ENCODE data around the gene KRT14.

The KRT14 gene

DNA sequence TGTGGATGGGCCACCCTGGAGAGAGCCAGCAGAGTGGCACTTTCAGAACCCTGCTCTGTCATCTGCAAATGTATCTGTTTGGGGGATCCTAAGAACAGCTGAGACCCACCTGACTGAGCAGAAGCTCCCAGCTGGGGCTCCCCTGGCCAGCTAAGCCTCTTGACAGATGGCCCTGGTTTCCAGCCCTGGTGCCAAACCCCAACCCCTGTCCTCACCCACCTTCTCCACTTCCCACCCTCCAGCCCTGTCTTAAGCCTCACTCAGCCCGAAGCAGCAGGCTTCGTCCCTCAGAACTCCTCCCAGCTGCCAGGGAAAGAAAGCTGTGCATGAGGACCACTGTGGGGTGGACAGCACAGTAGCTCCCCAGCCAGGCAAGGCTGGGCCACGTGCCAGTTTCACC lies 11.4 kb downstream of the KRT14 start:
- DNase-seq (ENCODE audit: low read depth), result no peak
- H3K4me3 ChIP-seq (replicated peaks; ENCODE audit: low read depth, low read length), result no peak overlapping the region
- TF ChIP-seq, protein P1, sequence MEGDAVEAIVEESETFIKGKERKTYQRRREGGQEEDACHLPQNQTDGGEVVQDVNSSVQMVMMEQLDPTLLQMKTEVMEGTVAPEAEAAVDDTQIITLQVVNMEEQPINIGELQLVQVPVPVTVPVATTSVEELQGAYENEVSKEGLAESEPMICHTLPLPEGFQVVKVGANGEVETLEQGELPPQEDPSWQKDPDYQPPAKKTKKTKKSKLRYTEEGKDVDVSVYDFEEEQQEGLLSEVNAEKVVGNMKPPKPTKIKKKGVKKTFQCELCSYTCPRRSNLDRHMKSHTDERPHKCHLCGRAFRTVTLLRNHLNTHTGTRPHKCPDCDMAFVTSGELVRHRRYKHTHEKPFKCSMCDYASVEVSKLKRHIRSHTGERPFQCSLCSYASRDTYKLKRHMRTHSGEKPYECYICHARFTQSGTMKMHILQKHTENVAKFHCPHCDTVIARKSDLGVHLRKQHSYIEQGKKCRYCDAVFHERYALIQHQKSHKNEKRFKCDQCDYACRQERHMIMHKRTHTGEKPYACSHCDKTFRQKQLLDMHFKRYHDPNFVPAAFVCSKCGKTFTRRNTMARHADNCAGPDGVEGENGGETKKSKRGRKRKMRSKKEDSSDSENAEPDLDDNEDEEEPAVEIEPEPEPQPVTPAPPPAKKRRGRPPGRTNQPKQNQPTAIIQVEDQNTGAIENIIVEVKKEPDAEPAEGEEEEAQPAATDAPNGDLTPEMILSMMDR (IDR thresholded peaks at IDR 0.05; ENCODE audit: low read length, missing control alignments), result no peak

DNA sequence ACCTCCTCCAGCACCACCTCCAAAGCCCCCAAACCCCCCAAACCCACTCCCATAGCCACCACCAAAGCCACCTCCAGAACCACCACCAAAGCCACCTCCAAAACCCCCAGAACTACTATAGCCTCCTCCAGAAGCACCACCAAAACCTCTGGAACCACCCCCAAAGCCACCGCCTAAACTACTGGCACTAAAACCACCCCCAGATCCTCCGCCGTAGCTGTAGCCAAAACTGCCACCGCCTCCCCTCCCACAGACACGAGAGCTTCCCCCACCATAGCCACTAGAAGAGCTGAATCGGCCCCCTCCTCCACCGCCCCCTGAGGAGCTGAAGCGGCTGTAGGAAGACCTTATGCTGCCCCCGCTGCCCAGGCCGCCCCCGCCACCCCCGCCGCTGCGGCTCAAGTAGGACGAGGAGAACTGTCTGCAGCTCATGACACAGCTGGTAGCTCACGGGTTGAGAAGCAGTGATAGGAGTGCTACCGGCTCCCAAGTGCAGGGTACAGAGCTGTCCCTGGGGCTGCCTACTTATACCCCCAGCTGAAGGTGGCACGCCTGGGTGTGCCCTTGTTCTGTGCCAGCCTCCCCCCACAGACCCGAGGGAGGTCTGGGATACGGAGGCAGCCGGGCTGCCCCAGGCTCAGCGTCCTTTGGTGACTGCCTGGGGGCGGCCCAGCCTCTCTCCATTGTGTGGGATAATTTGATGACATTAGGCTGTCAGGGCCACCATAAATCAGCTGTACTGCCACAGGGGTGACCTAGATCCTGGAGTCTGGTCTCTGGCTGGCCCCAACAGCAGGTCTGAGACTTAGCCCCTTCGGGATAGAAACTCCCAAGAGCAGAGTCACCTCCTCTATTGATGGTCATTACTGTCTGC lies 14.9 kb downstream of the KRT14 start, which contains the start of gene KRT9:
KRT9 (minus strand) TSS at position 499 of the 874 bp plus-strand sequence; CDS start at position 432, 67 bp downstream.
- TF ChIP-seq, protein P1 (IDR thresholded peaks at IDR 0.05; ENCODE audit: low read length, missing control alignments), result no peak
- no peak within 1 kb of the TSS for H3K4me3 ChIP-seq (replicated peaks; ENCODE audit: low read depth, low read length)
- no peak for DNase-seq (ENCODE audit: low read depth)

DNA sequence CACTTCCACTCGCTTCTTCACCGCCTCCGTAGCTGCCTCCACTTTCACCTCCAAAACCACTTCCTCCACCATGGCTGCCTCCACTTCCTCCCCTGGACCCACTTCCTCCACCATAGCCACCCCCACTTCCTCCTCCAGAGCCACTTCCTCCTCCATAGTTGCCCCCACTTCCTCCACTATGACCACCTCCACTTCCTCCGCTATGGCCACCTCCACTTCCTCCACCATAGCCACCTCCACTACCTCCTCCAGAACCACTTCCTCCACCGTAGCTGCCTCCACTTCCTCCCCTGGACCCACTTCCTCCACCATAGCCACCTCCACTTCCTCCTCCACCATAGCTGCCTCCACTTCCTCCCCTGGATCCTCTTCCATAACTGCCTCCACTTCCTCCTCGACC lies 19.4 kb downstream of the KRT14 start:
- TF ChIP-seq, protein P1 (IDR thresholded peaks at IDR 0.05; ENCODE audit: low read length, missing control alignments), result no peak
- no peak for DNase-seq (ENCODE audit: low read depth)
- no peak overlapping the region for H3K4me3 ChIP-seq (replicated peaks; ENCODE audit: low read depth, low read length)

DNA sequence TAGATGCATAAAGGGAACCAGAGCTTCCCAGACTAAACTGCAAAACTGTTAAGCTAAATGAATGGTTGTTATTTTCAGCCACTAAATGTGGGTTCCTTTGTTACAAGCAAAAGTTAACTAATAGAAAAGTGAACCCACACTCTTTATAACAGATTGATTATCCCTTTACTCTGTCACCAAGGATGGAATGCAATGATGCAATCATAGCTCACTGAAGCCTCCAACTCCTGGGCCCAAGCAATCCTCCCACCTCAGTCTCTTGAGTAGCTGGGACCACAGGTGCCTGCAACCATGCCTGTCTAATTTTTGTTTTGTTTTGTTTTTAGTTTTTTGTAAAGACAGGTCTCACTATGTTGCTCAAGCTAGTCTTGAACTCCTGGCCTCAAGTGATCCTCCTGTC lies 21.4 kb downstream of the KRT14 start:
- H3K4me3 ChIP-seq (replicated peaks; ENCODE audit: low read depth, low read length), result no peak overlapping the region
- TF ChIP-seq, protein P1 (IDR thresholded peaks at IDR 0.05; ENCODE audit: low read length, missing control alignments), result no peak
- no peak for DNase-seq (ENCODE audit: low read depth)

DNA sequence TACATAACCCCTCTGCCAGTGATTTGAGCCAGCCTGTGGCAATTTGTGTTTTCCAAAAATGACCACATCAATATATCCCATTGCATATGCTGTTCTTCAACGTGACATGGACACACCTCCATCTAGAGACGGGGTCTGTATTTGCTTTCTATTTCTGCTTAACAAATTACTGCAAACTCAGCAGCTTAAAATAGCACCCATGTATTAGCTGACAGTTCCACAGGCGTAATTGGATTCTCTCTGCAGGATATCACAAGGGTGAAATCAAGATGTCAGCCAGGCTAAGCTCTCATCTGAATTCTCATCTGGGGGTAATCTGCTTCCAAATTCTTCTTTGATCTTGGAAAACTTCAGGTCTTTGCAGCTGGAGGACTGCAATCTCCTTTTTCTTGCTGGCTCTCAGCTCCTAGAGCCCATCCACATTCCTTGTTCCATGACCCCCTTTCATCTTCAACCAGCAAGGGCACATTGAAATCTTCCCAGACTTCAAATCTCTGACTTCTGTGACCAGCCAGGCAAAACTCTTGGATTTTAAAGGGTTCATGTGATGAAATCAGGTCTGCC lies 23.0 kb downstream of the KRT14 start:
- TF ChIP-seq, protein P1 (IDR thresholded peaks at IDR 0.05; ENCODE audit: low read length, missing control alignments), result no peak
- DNase-seq (ENCODE audit: low read depth), result no peak
- H3K4me3 ChIP-seq (replicated peaks; ENCODE audit: low read depth, low read length), result no peak overlapping the region

DNA sequence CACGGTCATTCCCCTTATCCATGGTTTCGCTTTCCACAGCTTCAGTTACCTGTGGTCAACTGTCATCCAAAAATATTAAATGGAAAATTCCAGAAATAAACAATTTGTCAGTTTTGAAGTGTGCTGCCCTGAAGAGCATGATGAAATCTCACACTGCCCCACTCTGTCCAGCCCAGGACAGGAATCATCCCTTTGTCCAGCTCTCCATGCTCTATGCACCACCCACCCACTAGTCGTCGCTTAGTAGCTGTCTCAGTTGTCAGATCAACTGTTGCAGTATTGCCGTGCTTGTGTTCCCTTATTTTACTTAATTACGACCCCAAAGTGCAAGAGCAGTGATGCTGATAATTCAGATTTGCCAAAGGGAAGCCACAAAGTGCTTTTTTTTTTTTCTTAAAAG lies 25.1 kb downstream of the KRT14 start:
- H3K4me3 ChIP-seq (replicated peaks; ENCODE audit: low read depth, low read length), result no peak overlapping the region
- TF ChIP-seq, protein P1 (IDR thresholded peaks at IDR 0.05; ENCODE audit: low read length, missing control alignments), result no peak
- no peak for DNase-seq (ENCODE audit: low read depth)

Measured in fibroblast of pulmonary artery (primary cell).